Activated naive CD4-positive, alpha-beta T cell (primary cell): ENCODE results near the gene MYOF.
"Not testable (repeated sequence)": the region's sequence is repeated elsewhere in the genome, so short reads cannot be mapped to it uniquely, and the experiment has no call there.

Experiments
- DNase-seq, 4 experiments: peaks; one replicate each; lab custom pipeline; 2025; lab: John Stamatoyannopoulos, UW

MYOF gene

GRCh38 chr10:93476756-93477155 lies 5.4 kb downstream of the MYOF start:
- no peak for DNase-seq

DNA sequence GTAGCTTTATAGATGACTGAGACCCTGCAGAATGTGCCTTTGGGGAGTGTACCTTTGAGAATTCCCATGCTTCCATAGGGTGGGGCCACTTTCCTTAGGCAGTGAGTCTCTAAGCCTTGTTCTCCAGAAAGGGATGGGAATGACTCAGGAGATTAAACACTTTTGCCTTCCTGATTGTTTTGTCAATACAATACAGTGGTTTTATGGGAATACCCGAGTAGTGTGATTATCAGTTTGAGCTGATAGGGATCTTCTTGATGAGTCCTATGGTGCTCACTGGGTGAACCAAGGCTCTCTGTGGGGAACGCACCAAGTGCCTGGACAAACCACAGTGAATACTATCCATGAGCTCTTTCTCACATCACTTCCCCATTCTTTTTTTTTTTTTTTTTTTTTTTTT lies 6.3 kb downstream of the MYOF start:
- DNase-seq: no peak

DNA sequence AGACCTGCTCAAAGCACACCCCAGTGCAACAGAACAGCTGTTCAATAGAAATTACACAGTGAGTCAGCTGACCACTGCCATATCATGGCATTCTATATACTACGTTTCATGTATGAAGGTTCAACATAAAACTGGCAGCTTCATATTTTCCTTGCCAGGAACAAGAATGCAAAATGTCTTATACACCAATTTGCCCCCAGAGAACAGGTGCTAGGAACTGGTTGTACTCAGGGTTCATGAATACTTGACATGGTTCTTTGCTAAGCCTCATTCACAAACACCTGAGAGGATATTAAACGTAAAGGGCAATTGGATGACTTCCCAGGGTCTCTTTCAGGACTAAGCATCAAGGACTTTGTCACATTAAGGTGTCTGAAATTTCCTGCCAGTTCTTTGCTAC lies 6.9 kb downstream of the MYOF start:
- DNase-seq: no peak

- no peak for DNase-seq
These were observed 8.2 kb downstream of the MYOF start for GRCh38 chr10:93473804-93474472.

- DNase-seq: no peak
These were observed 9.0 kb downstream of the MYOF start for GRCh38 chr10:93473161-93473560.

- no peak for DNase-seq
These were observed 11.0 kb downstream of the MYOF start for GRCh38 chr10:93471110-93471651.

DNA sequence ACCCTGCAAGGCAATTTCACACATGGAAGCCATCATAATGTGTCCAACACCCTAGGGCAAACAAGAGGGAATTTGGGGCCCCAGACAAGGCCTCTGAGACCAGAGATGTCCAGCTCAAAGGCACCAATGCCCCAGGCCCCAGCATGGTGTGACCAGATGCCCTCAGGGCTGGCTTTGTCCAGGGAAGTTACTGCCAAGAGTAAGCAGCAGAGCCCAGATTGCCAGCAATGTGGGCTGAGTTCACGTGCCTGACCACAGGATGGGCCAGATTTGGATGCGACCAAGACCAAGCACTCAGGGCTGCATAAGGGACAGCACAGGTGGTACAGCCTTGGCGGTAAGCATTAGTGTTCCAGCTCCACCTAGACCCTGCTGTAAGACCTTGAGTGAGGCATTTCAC lies 12.7 kb downstream of the MYOF start:
- no peak for DNase-seq

GRCh38 chr10:93468461-93469213 lies 13.5 kb downstream of the MYOF start:
- DNase-seq: no peak

DNA sequence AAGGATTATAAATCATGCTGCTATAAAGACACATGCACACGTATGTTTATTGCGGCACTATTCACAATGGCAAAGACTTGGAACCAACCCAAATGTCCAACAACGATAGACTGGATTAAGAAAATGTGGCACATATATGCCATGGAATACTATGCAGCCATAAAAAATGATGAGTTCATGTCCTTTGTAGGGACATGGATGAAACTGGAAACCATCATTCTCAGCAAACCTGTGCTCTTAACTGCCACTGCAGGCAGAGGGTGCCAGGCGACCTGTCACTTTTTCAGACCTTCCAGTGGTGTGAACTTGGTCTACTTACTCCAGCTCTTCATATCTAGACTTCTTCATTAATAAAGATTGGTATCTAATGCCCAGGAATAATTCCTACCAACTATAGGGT lies 14.5 kb downstream of the MYOF start:
- DNase-seq: not testable (repeated sequence)

GRCh38 chr10:93465806-93466675 lies 16.1 kb downstream of the MYOF start:
- DNase-seq: no peak

- no peak for DNase-seq
These were observed 17.3 kb downstream of the MYOF start for GRCh38 chr10:93464776-93465388.

DNA sequence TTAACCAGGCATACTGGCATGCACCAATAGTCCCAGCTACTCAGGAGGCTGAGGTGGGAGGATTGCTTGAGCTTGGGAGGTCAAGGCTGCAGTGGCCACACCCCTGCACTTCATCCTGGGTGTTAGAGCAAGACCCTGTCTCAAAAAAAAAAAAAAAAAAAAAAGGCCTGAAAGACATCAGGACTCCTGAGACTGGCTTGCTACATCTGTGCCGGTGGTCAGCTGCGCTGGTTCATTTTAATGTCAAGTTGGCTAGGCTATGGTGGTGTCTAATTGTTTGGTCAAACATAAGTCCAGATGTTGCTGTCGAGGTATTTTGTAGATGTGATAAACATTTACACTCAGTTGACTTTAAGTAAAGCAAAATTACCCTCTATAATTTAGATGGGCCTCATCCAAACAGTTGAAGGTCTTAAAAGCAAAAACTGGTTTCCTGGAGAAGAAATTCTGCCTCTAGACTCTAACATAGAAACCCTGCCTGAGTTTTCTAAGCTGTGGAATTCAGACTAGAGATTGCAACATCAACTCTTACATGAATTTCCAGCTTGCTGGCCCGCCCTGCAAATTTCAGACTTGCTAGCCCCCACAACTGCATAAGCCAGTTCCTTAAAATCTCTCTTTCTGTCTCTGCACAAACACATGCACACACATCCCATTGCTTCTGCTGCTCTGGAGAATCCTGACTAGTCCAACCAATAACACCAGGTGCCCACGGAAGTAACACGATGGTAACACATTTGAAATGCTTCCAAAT lies 18.2 kb downstream of the MYOF start:
- DNase-seq: no peak

DNA sequence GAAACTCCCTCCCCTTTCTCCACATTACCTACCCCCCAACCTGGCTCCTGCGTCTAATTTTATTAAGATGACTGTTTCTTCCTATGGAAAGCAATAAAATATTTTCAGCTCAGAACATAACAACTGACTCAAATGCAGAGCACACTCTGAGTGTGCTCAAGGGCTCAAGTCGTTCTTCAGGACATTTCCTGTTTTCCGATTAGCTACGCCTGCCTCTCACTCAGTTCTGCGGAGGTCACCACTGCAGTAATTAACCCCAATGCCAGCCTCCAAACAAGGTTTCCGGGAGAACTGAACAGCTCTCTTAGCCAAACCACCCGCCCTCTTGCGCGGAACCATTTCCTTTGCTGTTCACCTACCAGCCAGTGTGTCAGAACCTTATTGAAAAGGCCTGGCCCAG lies 19.3 kb downstream of the MYOF start:
- DNase-seq: no peak

DNA sequence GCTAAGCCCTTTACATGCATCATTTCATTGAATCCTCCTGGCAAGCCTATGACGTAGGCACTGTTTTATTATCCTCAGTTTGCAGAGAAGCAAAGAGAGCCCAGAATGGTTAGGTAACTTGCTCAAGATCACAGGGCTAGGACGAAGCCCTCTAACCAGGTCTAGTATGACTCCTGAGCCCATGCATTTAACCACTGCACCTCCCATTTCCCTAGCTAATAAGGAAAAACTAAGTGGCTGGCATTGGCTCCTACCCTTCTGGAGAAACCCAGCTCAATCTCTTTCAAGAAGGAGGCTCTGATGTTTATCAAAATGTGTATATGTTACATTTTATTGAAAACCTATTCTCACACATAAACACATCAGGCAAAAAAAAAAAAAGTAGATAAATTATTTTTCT lies 19.8 kb downstream of the MYOF start:
- no peak for DNase-seq

DNA sequence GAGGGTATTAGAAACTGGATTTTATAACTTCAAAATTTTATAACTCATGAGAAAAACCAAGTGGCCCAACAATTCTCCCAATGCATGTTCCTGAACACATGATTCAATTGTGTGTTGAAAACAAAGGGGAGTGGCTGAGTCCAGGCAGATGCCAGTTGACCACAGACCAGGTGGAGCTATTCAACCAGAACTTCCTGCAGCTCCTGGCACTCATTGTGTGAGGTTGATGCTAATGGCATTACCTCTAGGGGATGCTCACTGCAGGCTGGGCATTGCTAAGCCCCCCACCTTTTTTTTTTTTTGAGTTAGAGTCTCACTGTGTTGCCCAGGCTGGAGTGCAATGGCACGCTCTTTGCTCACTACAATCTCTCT lies 20.3 kb downstream of the MYOF start:
- no peak for DNase-seq

GRCh38 chr10:93461109-93461806 lies 20.9 kb downstream of the MYOF start:
- DNase-seq: no peak

DNA sequence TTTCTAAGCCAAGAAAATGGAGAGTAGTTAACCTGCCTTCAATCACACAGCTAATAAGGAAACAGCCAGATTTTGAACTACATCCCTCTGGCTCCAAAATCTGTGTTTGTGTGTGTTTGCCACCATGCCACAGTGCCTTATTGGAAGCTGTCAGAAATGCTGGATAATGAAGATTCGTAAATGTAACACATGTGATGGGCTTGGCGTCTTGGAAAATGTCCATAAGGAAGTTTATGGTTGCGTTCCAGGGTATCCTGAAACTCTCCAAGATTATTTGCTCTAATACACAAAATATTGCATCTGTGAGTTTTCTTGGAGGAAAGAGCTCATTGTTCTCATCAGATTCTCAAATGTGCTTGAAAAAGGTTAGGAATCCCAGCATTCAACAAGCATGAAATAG lies 22.7 kb downstream of the MYOF start:
- no peak for DNase-seq

DNA sequence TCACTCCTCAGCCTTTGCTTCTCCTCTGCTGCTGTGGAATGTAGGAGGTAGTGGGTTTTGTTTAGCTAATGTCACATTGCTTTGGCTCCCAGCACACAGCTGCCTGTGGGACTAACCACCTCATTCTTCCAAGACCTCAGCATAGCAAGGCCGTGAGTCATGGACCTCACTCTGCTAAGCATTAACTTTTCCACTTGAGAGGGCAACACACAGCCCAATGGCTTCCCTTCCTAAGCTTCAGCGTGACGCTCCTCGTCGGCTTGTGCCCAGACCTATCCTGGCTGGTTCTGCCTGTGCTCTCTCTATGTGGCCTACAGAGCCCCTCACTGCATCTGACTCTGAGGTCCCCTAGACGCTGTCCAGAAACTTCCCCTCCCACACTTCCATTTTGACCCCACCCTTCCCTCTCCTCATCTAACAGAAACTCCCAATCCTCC lies 23.3 kb downstream of the MYOF start:
- no peak for DNase-seq

- no peak for DNase-seq
These were observed 24.6 kb downstream of the MYOF start for GRCh38 chr10:93457511-93457910.

- no peak for DNase-seq
These were observed 25.7 kb downstream of the MYOF start for GRCh38 chr10:93456480-93456879.

GRCh38 chr10:93454736-93455135 lies 27.4 kb downstream of the MYOF start:
- no peak for DNase-seq
